ENCODE results near the gene NID1.

GRCh38 chr1:236057546-236057945 lies 7.3 kb downstream of the NID1 start:
- TF ChIP-seq YY1 (IDR thresholded peaks at IDR 0.05; ENCODE audit: insufficient read depth, insufficient read length) = no peak
- no peak for TF ChIP-seq ZNF274 (IDR thresholded peaks at IDR 0.05; ENCODE audit: low read depth, low read length)

Measured in NT2/D1 (cell line).